CD4-positive, CD25-positive, alpha-beta regulatory T cell (primary cell): ENCODE data around the gene CD247. TPM values are rescaled to one million over a fixed set of nuclear protein-coding genes. Genes with fewer than 3 reads are reported as not detected.

Experiments used
- ATAC-seq, 2 donors: fragments of 150-1000 bp; cut with Tn5 transposase; one replicate each; pipeline ENCODE4 v1.10.0; 2021; ENCODE audit warnings: low read depth in 2 of 2, moderate number of reproducible peaks in 2 of 2, moderate library complexity in 1 of 2
- DNase-seq, 3 donors: peaks; one replicate each; pipeline versions ENCODE4 v3.0.0 to v3.0.0-alpha.2; 2012 to 2022; ENCODE audit warnings: mixed read lengths in 1 of 3
- H3K27ac ChIP-seq: one replicate; pipeline ENCODE4 v1.7.0; 2013; ENCODE audit warnings: mild to moderate bottlenecking, low read length; ENCODE audit not compliant: insufficient read depth, poor library complexity, severe bottlenecking
- H3K27me3 ChIP-seq: one replicate; pipeline ENCODE4 v1.7.0; 2013; ENCODE audit warnings: low read length; ENCODE audit not compliant: control insufficient read depth, insufficient read depth
- H3K36me3 ChIP-seq: one replicate; pipeline ENCODE4 v1.7.0; 2013; ENCODE audit warnings: mild to moderate bottlenecking, low read length, moderate library complexity; ENCODE audit not compliant: control insufficient read depth, insufficient read depth
- H3K4me1 ChIP-seq: 2 replicates; pipeline ENCODE4 v1.7.0; 2013; ENCODE audit warnings: mild to moderate bottlenecking, low read length; ENCODE audit not compliant: insufficient read depth, control insufficient read depth, poor library complexity, severe bottlenecking
- H3K4me3 ChIP-seq: one replicate; pipeline ENCODE4 v1.7.0; 2013; ENCODE audit warnings: low read depth, mild to moderate bottlenecking, low read length, moderate library complexity
- H3K9me3 ChIP-seq, 2 experiments: 1 replicate in 1 of 2; 2 replicates in 1 of 2; pipeline ENCODE4 v1.7.0; 2013; ENCODE audit warnings: low read length in 2 of 2, mild to moderate bottlenecking in 1 of 2, moderate library complexity in 1 of 2; ENCODE audit not compliant: control insufficient read depth in 2 of 2
- H3K27ac Mint-ChIP-seq, 3 donors: one replicate each; pipeline ENCODE4 v1.8.0; 2020 to 2022; ENCODE audit warnings: mild to moderate bottlenecking in 3 of 3, mixed read lengths in 3 of 3, moderate library complexity in 2 of 3
- H3K27me3 Mint-ChIP-seq: one replicate; pipeline ENCODE4 v1.8.0; 2022; ENCODE audit warnings: mild to moderate bottlenecking, mixed read lengths
- H3K36me3 Mint-ChIP-seq: one replicate; pipeline ENCODE4 v1.8.0; 2020; ENCODE audit warnings: mixed read lengths
- H3K4me1 Mint-ChIP-seq, 4 donors: one replicate each; pipeline ENCODE4 v1.8.0; 2020 to 2022; ENCODE audit warnings: mixed read lengths in 4 of 4, mild to moderate bottlenecking in 1 of 4
- H3K4me3 Mint-ChIP-seq, 4 donors: one replicate each; pipeline ENCODE4 v1.8.0; 2020 to 2022; ENCODE audit warnings: mild to moderate bottlenecking in 4 of 4, mixed read lengths in 4 of 4, moderate library complexity in 3 of 4
- H3K9me3 Mint-ChIP-seq, 7 donors: one replicate each; pipeline ENCODE4 v1.8.0; 2020 to 2022; ENCODE audit warnings: mixed read lengths in 7 of 7, mild to moderate bottlenecking in 3 of 7, moderate library complexity in 2 of 7
- polyA plus RNA-seq, 4 donors: library from polyadenylated mRNA; unstranded; fragments of 300-500 nt; fragmentation: Illumina TruSeq; gene quantifications; one replicate each; pipeline ENCODE4 v1.2.3, GENCODE V29; 2021
- total RNA-seq: library from RNA; stranded (reverse); gene quantifications from one replicate; pipeline ENCODE4 v1.2.3, GENCODE V29; 2022

CD247 gene
- total and polyA plus RNA-seq, 5 donors from 2014 or later: 410 to 718 (median 424) TPM

- Mint-ChIP-seq H3K4me1 (peaks cover 50 to 96% (median 70%) of the 10 kb centered on the region in 4 donors), H3K4me3 (peak overlapping the region; percentile 23 to 70 (median 52)), H3K27me3 (no peaks in the 10 kb centered on the region), H3K9me3 (no peaks in the 10 kb centered on the region), H3K36me3 (peaks cover 14% of the 10 kb centered on the region), H3K27ac (peak overlapping the region; percentile 81 to 96 (median 87))
- Histone ChIP-seq H3K27me3 (no peaks in the 10 kb centered on the region), H3K36me3 (peaks cover 44% of the 10 kb centered on the region), H3K9me3 (no peaks in the 10 kb centered on the region), H3K4me1 (peaks cover 83% of the 10 kb centered on the region), H3K27ac (peak overlapping the region; percentile 27), H3K4me3 (peak overlapping the region; percentile 4)
- no peak for ATAC-seq
- DNase-seq: no peak
These were observed 48.9 kb downstream of the CD247 start for GRCh38 chr1:167469280-167469965.

DNA sequence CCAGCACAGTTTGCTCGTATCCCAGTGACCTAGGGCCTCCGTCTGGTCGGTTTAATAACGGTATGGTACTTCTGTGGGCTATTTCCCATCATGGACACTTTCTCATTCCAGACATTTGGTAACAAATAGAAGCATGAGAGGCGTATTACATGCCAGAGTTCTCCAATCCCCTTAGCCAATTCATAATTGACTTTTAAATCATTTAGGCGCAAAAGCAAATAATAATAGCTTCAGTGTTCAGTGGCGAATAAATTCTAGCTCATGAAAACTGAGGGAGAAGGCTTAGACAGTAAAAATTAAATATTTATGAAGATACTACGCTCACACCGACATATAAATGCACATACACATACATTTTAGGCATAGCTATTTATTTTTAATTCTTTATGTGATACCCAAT lies 50.6 kb downstream of the CD247 start:
- peaks cover 40 to 96% (median 71%) of the 10 kb centered on the region in 4 donors for H3K4me1 Mint-ChIP-seq
- H3K9me3 ChIP-seq: no peaks in the 10 kb centered on the region
- peak overlapping the region; percentile 69 to 87 (median 81) for H3K27ac Mint-ChIP-seq
- no peak for DNase-seq
- H3K27me3 Mint-ChIP-seq: no peaks in the 10 kb centered on the region
- no peak for ATAC-seq
- H3K27ac ChIP-seq: peak overlapping the region; percentile 55
- no peaks in the 10 kb centered on the region for H3K27me3 ChIP-seq
- H3K36me3 Mint-ChIP-seq: peaks cover 21% of the 10 kb centered on the region
- H3K36me3 ChIP-seq: peaks cover 51% of the 10 kb centered on the region
- H3K9me3 Mint-ChIP-seq: no peaks in the 10 kb centered on the region
- H3K4me3 ChIP-seq: no peak overlapping the region
- peak overlapping the region; percentile 10 to 65 (median 36) for H3K4me3 Mint-ChIP-seq
- peaks cover 83% of the 10 kb centered on the region for H3K4me1 ChIP-seq

- DNase-seq (no peak), ATAC-seq (peak in 1 of 2 donors; percentile 59)
- Mint-ChIP-seq H3K9me3 (no peaks in the 10 kb centered on the region), H3K4me1 (peaks cover 35 to 96% (median 68%) of the 10 kb centered on the region in 4 donors), H3K27me3 (no peaks in the 10 kb centered on the region), H3K4me3 (peak overlapping the region; percentile 10 to 65 (median 36)), H3K36me3 (peaks cover 23% of the 10 kb centered on the region), H3K27ac (peak overlapping the region; percentile 48 to 81 (median 74))
- Histone ChIP-seq H3K27ac (peak overlapping the region; percentile 55), H3K4me3 (no peak overlapping the region), H3K4me1 (peaks cover 80% of the 10 kb centered on the region), H3K36me3 (peaks cover 48% of the 10 kb centered on the region), H3K27me3 (no peaks in the 10 kb centered on the region), H3K9me3 (no peaks in the 10 kb centered on the region)
These were observed 51.1 kb downstream of the CD247 start for GRCh38 chr1:167467126-167467710.

GRCh38 chr1:167465743-167466142 lies 52.6 kb downstream of the CD247 start:
- peak overlapping the region; percentile 31 to 68 (median 54) for H3K4me3 Mint-ChIP-seq
- peaks cover 86% of the 10 kb centered on the region for H3K4me1 ChIP-seq
- H3K27ac ChIP-seq: no peak overlapping the region

DNA sequence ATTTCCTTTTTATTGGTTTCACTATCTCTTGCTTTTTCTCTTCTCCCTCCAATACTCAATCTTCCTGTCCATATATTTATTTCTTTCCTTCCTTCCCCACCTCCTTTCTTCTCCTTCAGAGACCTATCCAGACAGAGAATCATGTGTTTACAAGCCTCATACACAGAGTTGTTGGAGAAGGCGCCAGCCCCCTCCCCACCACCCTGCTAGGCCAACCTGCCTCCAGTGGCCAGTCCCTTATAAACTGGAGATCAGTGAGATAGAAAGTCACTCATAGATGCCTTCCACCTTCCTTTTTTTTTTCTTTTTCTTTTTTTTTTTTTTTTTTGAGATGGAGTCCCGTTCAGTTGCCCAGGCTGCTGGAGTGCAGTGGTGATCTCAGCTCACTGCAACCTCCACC lies 53.3 kb downstream of the CD247 start:
- Histone ChIP-seq H3K9me3 (no peaks in the 10 kb centered on the region), H3K36me3 (peaks cover 55% of the 10 kb centered on the region), H3K27ac (peak overlapping the region; percentile 81), H3K4me3 (peak overlapping the region; percentile 30), H3K4me1 (peaks cover 83% of the 10 kb centered on the region), H3K27me3 (no peaks in the 10 kb centered on the region)
- H3K36me3 Mint-ChIP-seq: peaks cover 23% of the 10 kb centered on the region
- peak overlapping the region; percentile 91 to 96 (median 93) for H3K27ac Mint-ChIP-seq
- DNase-seq (no peak), ATAC-seq (no peak)
- no peaks in the 10 kb centered on the region for H3K27me3 Mint-ChIP-seq
- H3K4me1 Mint-ChIP-seq: peaks cover 44 to 98% (median 67%) of the 10 kb centered on the region in 4 donors
- H3K9me3 Mint-ChIP-seq: no peaks in the 10 kb centered on the region
- H3K4me3 Mint-ChIP-seq: peak overlapping the region; percentile 34 to 71 (median 59)

More at GRCh38 chr1:167465743-167466142, 52.6 kb downstream of the CD247 start:
- Mint-ChIP-seq H3K9me3 (no peaks in the 10 kb centered on the region), H3K27ac (peak overlapping the region; percentile 78 to 91 (median 80)), H3K4me1 (peaks cover 40 to 96% (median 68%) of the 10 kb centered on the region in 4 donors), H3K36me3 (peaks cover 23% of the 10 kb centered on the region), H3K27me3 (no peaks in the 10 kb centered on the region)
- Histone ChIP-seq H3K9me3 (no peaks in the 10 kb centered on the region), H3K36me3 (peaks cover 52% of the 10 kb centered on the region), H3K4me3 (peak overlapping the region; percentile 3), H3K27me3 (no peaks in the 10 kb centered on the region)
- ATAC-seq (no peak), DNase-seq (no peak)

DNA sequence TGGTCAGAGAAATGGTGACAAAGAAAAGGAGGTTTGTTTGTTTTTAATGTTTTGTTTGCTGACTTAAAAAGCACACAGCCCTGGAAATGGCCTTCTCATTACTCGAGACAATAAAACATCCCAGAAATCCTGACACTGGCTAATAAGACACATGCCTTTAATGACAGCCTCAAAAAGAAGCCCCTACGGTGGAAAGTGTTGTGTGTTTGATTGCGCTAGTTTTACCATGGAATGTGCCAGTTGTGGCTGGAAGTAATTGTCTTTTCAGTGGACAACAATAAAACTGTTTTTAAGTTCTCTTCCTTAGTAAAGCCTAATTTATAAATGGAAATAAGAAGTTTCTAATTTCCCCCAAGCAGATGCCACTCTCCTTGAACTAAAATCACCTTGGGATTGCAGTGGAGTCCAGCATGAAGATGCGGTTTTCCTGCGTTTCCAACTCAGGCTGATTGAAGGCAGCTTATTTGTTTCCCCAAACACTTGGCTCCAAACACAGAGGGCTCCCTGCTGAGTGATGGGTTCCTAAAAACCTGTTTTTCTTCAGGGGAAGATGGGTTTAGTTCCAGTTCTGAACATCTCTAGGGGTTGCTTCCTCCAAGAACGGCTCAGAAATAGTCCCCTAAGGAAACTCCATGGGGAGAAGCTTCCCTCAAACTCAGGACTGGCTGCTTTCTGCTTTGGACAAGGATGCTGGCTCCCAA lies 54.3 kb downstream of the CD247 start:
- no peaks in the 10 kb centered on the region for H3K27me3 ChIP-seq
- H3K9me3 ChIP-seq: no peaks in the 10 kb centered on the region
- H3K9me3 Mint-ChIP-seq: no peaks in the 10 kb centered on the region
- no peaks in the 10 kb centered on the region for H3K27me3 Mint-ChIP-seq
- DNase-seq (no peak), ATAC-seq (no peak)
- peaks cover 17% of the 10 kb centered on the region for H3K36me3 Mint-ChIP-seq
- peak overlapping the region; percentile 57 to 96 (median 91) for H3K27ac Mint-ChIP-seq
- peaks cover 39 to 96% (median 64%) of the 10 kb centered on the region in 4 donors for H3K4me1 Mint-ChIP-seq
- H3K4me3 ChIP-seq: peak overlapping the region; percentile 30
- peaks cover 59% of the 10 kb centered on the region for H3K36me3 ChIP-seq
- H3K4me1 ChIP-seq: peaks cover 80% of the 10 kb centered on the region
- H3K27ac ChIP-seq: peak overlapping the region; percentile 81
- H3K4me3 Mint-ChIP-seq: peak overlapping the region in 2 of 4 donors; percentile 19 to 50

- Histone ChIP-seq H3K27me3 (no peaks in the 10 kb centered on the region), H3K4me3 (no peak overlapping the region), H3K4me1 (peaks cover 74% of the 10 kb centered on the region), H3K9me3 (no peaks in the 10 kb centered on the region), H3K36me3 (peaks cover 59% of the 10 kb centered on the region), H3K27ac (peak overlapping the region; percentile 81)
- ATAC-seq (no peak), DNase-seq (no peak)
- no peaks in the 10 kb centered on the region for H3K27me3 Mint-ChIP-seq
- peaks cover 34 to 95% (median 60%) of the 10 kb centered on the region in 4 donors for H3K4me1 Mint-ChIP-seq
- peaks cover 15% of the 10 kb centered on the region for H3K36me3 Mint-ChIP-seq
- H3K27ac Mint-ChIP-seq: peak overlapping the region; percentile 57 to 91 (median 91)
- no peaks in the 10 kb centered on the region for H3K9me3 Mint-ChIP-seq
- peak overlapping the region; percentile 4 to 69 (median 36) for H3K4me3 Mint-ChIP-seq
These were observed 55.2 kb downstream of the CD247 start for GRCh38 chr1:167463080-167463479.
